Prostate gland (tissue), 2 donors: ENCODE measurements around the gene CEP44.

ENCODE experiments used
- CTCF ChIP-seq, 4 experiments: fragments of 200-600 bp in 2 of 4; fragments of 450-650 bp in 2 of 4; sonication (generic) in 2 of 4; IDR thresholded peaks; 1 replicate in 3 of 4; 2 replicates in 1 of 4; pipeline ENCODE4 v1.5.1; 2016 to 2019; ENCODE audit warnings: antibody characterized with exemption in 4 of 4, mild to moderate bottlenecking in 2 of 4, moderate library complexity in 2 of 4
- POLR2A ChIP-seq: fragments of 450-650 bp; IDR thresholded peaks from one replicate; pipeline ENCODE4 v1.6.1; 2016; ENCODE audit warnings: antibody characterized with exemption, mild to moderate bottlenecking

GRCh38 chr4:174307694-174308093 is 24.0 kb downstream of the CEP44 start:
- TF ChIP-seq CTCF (IDR thresholded peaks at IDR 0.05) (no peak), POLR2A (no peak)
